GM10248 (cell line): ENCODE measurements around the gene RALGAPA2.

Experiments
- CTCF ChIA-PET: fragments of 300-600 bp; sonication (Branson Sonifier 250); formaldehyde crosslinking; extraction: SDS; loops from one replicate; lab custom pipeline; 2021; ENCODE audit warnings: antibody characterized with exemption; lab: Yijun Ruan, JAX
- POLR2A ChIA-PET: fragments of 350-650 bp; sonication (Branson Sonifier 250); formaldehyde crosslinking; extraction: SDS; loops from one replicate; lab custom pipeline; 2020; ENCODE audit warnings: antibody characterized with exemption; lab: Yijun Ruan, JAX
- DNase-seq: peaks from one replicate; pipeline ENCODE4 v3.0.0; 2012; ENCODE audit errors: extremely low spot score
- TF ChIP-seq, protein P1 (sequence below): IDR thresholded peaks from 2 replicates; pipeline ENCODE4 v1.5.1; 2012; ENCODE audit warnings: mild to moderate bottlenecking, low read depth; ENCODE audit errors: extremely low read depth, missing control alignments, control extremely low read depth

Gene RALGAPA2

DNA sequence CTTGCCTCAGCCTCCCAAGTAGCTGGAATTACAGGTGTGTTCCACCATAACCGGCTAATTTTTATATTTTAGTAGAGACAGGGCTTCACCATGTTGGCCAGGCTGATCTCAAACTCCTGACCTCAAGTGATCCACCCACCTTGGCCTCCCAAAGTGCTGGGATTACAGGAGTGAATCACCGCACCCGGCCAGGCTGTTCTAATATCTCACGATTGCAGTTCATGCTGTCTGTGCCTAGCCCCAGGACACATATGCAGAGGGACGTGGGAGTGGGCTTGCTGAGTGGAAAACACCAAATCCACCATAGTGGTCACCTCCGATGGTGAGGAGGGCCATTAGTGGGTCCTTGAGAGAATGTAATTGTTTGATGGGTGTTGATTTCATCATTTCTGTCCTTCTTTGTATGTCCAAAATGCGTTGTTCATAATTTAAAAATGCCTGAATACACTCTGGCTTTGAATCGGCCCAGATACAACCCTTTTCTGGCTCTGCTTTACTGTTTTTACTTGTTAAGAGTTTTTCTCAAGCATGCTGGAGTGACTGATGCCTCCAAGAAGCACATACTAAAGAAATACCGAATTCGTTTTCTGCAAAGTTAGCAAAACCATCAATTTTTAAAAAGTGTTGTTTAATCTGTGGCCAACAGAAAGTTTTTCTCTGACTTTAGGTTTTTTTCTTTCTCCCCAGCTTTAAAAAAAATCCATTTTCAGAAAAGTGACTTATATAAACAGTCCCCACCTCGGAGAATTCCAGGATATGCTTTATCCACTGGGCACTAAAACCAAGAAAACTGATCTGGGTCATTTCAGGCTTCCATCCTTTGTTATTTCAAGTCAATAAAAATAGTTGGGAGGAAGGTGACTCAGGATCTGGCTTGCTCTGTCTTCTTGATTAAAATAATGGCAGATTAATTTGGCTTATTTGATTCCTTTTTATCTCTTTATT is 18.8 kb upstream of the RALGAPA2 start:
- DNase-seq, result no peak
- TF ChIP-seq, protein P1, sequence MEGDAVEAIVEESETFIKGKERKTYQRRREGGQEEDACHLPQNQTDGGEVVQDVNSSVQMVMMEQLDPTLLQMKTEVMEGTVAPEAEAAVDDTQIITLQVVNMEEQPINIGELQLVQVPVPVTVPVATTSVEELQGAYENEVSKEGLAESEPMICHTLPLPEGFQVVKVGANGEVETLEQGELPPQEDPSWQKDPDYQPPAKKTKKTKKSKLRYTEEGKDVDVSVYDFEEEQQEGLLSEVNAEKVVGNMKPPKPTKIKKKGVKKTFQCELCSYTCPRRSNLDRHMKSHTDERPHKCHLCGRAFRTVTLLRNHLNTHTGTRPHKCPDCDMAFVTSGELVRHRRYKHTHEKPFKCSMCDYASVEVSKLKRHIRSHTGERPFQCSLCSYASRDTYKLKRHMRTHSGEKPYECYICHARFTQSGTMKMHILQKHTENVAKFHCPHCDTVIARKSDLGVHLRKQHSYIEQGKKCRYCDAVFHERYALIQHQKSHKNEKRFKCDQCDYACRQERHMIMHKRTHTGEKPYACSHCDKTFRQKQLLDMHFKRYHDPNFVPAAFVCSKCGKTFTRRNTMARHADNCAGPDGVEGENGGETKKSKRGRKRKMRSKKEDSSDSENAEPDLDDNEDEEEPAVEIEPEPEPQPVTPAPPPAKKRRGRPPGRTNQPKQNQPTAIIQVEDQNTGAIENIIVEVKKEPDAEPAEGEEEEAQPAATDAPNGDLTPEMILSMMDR, result no peak
- ChIA-PET CTCF (interaction anchor here (1.5 to 2.0 kb wide), 5 partner anchors 10 to 94 kb away, joined by 3 to 12 read pairs (median 6); partner anchors contain the start of gene RALGAPA2), POLR2A (no interaction called here)

DNA sequence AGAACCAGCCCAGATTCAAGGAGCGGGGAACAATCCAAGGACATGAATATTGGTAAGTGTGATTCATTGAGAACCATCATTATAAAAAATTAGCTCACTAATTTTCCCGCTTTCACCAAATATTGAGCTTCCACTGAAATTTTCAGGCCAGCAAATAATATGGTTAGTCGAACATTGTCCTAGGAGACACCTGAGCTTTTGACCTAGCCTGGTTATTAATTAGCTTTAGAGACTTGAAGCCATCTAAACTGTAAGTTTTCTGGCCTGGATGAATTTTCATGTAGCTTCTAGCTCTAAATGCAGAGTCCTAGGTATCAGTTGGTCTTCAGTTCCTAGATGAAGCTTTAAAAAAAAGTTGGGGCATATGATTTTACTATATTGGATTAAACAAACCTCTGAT is 17.1 kb upstream of the RALGAPA2 start:
- ChIA-PET CTCF (interaction anchor here (0.6 to 2.0 kb wide), 5 partner anchors 11 to 135 kb away, joined by 3 to 12 read pairs (median 3); partner anchors contain the start of gene RALGAPA2), POLR2A (no interaction called here)
- no peak for DNase-seq
- TF ChIP-seq, protein P1, result no peak

DNA sequence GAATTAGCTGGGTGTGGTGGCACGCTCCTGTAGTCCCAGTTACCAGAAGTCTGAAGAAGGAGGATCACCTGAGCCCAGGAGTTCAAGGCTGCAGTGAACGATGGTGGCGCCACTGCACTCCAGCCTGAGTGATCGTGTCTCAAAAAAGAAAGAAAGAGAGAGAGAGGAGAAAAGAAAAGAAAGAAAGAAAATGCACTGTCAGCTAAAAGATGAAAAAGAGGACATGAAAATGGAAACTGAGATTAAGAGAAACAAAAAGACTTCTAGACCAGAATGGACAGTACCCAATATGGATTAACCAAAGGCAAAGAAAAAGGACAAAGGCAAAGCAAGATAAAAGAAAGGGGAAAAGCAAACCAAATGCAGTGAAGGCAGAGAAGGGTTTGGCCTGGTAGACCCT is 9.0 kb upstream of the RALGAPA2 start:
- ChIA-PET CTCF (interaction anchor here (1.1 to 2.0 kb wide), 4 partner anchors 8 to 104 kb away, joined by 3 to 7 read pairs (median 4); no protein-coding TSS in a partner anchor), POLR2A (no interaction called here)
- no peak for DNase-seq
- TF ChIP-seq, protein P1, result no peak

DNA sequence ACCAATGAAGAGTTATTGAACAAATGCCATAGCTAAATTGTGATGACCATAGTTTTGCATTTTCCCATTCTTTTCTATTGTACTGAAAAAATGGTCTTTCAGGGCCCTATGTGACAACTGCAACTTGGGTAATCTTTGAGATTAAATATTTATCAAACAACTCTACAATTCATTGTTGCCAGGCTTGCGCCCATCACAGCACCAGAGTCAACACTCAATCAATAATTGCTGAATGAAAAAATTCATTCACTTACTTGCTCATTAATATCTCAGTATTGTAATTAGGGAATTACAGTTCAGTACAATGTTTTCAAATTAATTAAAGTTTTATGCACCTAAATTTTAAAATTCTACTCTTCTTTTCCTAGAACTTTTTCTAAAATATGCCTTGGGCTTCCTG is 7.7 kb upstream of the RALGAPA2 start:
- DNase-seq, result no peak
- ChIA-PET CTCF (no interaction called here), POLR2A (no interaction called here)
- TF ChIP-seq, protein P1, result no peak

DNA sequence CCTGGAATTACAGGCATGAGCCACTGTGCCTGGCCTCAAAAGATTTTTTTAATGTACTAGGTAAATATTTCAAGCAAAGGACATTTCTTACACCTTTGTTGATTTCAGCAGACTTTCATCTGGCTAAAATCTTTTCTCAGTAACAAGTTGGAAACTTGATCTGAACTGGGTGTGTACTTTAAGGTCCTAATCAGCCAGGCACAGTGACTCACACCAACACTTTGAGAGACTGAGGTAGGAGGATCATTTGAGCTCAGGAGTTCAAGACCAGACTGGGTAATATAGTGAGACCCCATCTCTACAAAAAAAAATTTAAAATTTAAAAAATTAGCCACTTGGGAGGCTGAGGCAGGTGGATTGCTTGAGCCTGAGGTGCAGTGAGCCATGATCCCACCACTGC is 7.0 kb upstream of the RALGAPA2 start:
- TF ChIP-seq, protein P1, result no peak
- DNase-seq, result no peak
- ChIA-PET CTCF (no interaction called here), POLR2A (interaction anchor here (0.7 kb wide), 1 partner anchor 22 kb away, joined by 3 read pairs; no protein-coding TSS in a partner anchor)

DNA sequence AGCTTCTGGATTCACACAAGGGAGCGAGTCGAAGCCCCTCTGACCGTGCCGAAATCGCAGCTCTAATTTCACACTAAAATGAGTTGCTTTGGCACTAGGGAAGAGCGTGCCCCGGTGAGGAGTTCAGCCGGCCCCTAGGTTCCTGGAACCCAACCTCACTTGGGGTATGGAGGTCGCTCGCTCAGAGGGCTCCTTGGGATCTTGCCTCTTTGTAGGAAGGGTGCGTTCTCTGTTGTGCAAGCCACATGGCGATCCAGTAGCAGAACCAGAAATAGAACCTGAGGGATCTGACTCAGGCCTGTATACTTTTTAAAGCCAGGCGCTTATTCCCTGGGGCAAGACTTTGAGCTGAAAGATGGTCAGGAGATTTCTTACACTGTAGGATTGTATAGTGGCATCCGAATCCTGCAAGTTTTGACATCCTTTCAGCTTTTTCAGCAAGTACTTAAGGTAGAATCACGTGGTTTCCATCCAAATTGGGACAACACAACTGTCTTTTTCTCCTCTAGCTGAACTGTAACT is 861 bp upstream of the RALGAPA2 start:
- ChIA-PET POLR2A (no interaction called here), CTCF (interaction anchor here (1.0 to 2.2 kb wide), 5 partner anchors 9 to 696 kb away, joined by 3 to 12 read pairs (median 4); partner anchors contain the start of gene NAA20)
- DNase-seq, result no peak
- TF ChIP-seq, protein P1, result no peak
